ENCODE data around the gene SPSB1. TPM values are rescaled to one million over a fixed set of nuclear protein-coding genes. Genes with fewer than 3 reads are reported as not detected.

SPSB1 gene
- polyA plus RNA-seq, 1 donor from 2014 or later = 1.4 TPM

DNA sequence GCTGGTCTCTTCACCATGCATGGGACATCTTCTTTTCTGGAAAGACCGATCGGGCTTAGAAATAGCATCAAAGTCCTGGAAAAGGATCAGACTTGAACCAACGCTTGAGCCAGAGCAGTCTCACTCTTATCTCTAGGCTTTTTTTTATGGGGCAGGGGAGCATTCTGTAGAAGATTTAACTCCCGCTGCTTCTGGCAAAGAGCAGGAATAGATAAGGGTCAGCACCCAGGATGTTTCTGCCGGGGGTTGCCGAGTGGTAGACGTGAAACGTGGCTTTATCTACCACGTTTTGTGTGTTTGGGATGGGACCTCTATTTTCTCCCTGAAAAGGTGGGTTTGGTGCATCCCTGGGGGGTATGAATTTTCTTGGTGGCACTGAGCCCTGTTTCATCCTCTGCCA lies 18.8 kb downstream of the SPSB1 start:
- no peak overlapping the region for H3K4me3 ChIP-seq (ENCODE audit: low read length)
- H3K4me2 ChIP-seq (ENCODE audit: low read length) = no peak overlapping the region

GRCh38 chr1:9312168-9312720 lies 19.6 kb downstream of the SPSB1 start:
- Histone ChIP-seq H3K9me3 (ENCODE audit: low read length) (no peaks in the 10 kb centered on the region), H3K9me2 (ENCODE audit: insufficient read depth, low read length) (no peaks in the 10 kb centered on the region), H3K27me3 (ENCODE audit: insufficient read depth, low read depth, low read length) (no peaks in the 10 kb centered on the region), H2AFZ (ENCODE audit: low read depth, low read length) (no peak overlapping the region), H3K4me3 (ENCODE audit: low read length) (no peak overlapping the region), H3K4me2 (ENCODE audit: low read length) (no peak overlapping the region), H3K36me3 (ENCODE audit: insufficient read depth, low read length) (no peaks in the 10 kb centered on the region), H3K27ac (ENCODE audit: low read length) (no peak overlapping the region), H3K79me2 (replicated peaks; ENCODE audit: insufficient read depth, low read length) (no peaks in the 10 kb centered on the region), H3F3A (ENCODE audit: insufficient read depth, low read length, poor library complexity, severe bottlenecking) (no peaks in the 10 kb centered on the region), H3K9ac (ENCODE audit: low read length) (no peak overlapping the region), H4K20me1 (ENCODE audit: insufficient read depth) (no peaks in the 10 kb centered on the region)
- TF ChIP-seq MXI1 (conservative IDR thresholded peaks at IDR 0.05; ENCODE audit: poor library complexity, severe bottlenecking) = no peak
- TF ChIP-seq POLR2AphosphoS5 (IDR thresholded peaks at IDR 0.05) = no peak
- TF ChIP-seq SMC3 (conservative IDR thresholded peaks at IDR 0.05; ENCODE audit: poor library complexity) = no peak
- TF ChIP-seq EP300 (conservative IDR thresholded peaks at IDR 0.05; ENCODE audit: poor library complexity, severe bottlenecking) = no peak
- no peak for TF ChIP-seq RAD21 (conservative IDR thresholded peaks at IDR 0.05)
- TF ChIP-seq TAF1 (IDR thresholded peaks at IDR 0.05; ENCODE audit: low read depth) = no peak
- TF ChIP-seq EZH2 (IDR thresholded peaks at IDR 0.05; ENCODE audit: borderline replicate concordance, insufficient read depth, low read length, poor library complexity, severe bottlenecking) = no peak
- TF ChIP-seq CTCF (IDR thresholded peaks at IDR 0.05; ENCODE audit: poor library complexity, severe bottlenecking) = no peak

More for the DNA sequence above, 18.8 kb downstream of the SPSB1 start:
- Histone ChIP-seq H4K20me1 (ENCODE audit: insufficient read depth) (no peaks in the 10 kb centered on the region), H3F3A (ENCODE audit: insufficient read depth, low read length, poor library complexity, severe bottlenecking) (no peaks in the 10 kb centered on the region), H3K36me3 (ENCODE audit: insufficient read depth, low read length) (no peaks in the 10 kb centered on the region), H3K79me2 (replicated peaks; ENCODE audit: insufficient read depth, low read length) (no peaks in the 10 kb centered on the region), H3K9ac (ENCODE audit: low read length) (no peak overlapping the region), H3K27me3 (ENCODE audit: insufficient read depth, low read depth, low read length) (no peaks in the 10 kb centered on the region), H3K9me3 (ENCODE audit: low read length) (no peaks in the 10 kb centered on the region), H2AFZ (ENCODE audit: low read depth, low read length) (no peak overlapping the region), H3K27ac (ENCODE audit: low read length) (no peak overlapping the region), H3K9me2 (ENCODE audit: insufficient read depth, low read length) (no peaks in the 10 kb centered on the region)
- TF ChIP-seq TAF1 (IDR thresholded peaks at IDR 0.05; ENCODE audit: low read depth) (no peak), MXI1 (conservative IDR thresholded peaks at IDR 0.05; ENCODE audit: poor library complexity, severe bottlenecking) (no peak), RAD21 (conservative IDR thresholded peaks at IDR 0.05) (no peak), SMC3 (conservative IDR thresholded peaks at IDR 0.05; ENCODE audit: poor library complexity) (no peak), EP300 (conservative IDR thresholded peaks at IDR 0.05; ENCODE audit: poor library complexity, severe bottlenecking) (no peak), CTCF (IDR thresholded peaks at IDR 0.05; ENCODE audit: poor library complexity, severe bottlenecking) (no peak), EZH2 (IDR thresholded peaks at IDR 0.05; ENCODE audit: borderline replicate concordance, insufficient read depth, low read length, poor library complexity, severe bottlenecking) (no peak), REST (IDR thresholded peaks at IDR 0.05; ENCODE audit: borderline replicate concordance) (no peak), POLR2AphosphoS5 (IDR thresholded peaks at IDR 0.05) (no peak)

Measured in neural cell (in vitro differentiated cells).